ENCODE results near the gene MVB12A. TPM values are rescaled to one million over a fixed set of nuclear protein-coding genes. Genes with fewer than 3 reads are reported as not detected.

Gene MVB12A
- total RNA-seq, 8 experiments from 2014 or later = 23.2 to 52.3 (median 37.9) TPM

GRCh38 chr19:17393002-17393401, 26.8 kb upstream of the MVB12A start:
- 0 to 100% (median 42%) methylated on average over 1 of the region's 2 CpGs; no CpG with 5 or more reads in 4 of the 10 experiments for WGBS, 10 experiments
- in situ Hi-C loops (cut with MboI; ENCODE audit: low pct_unique_long_range_greater_than_20kb in 2 of 9, low sequenced_read_pairs in 9 of 9, unreplicated experiment in 9 of 9) = no loop called here
- no peak for ATAC-seq (replicated peaks in 6 of 8)

GRCh38 chr19:17393914-17394313, 25.9 kb upstream of the MVB12A start, which contains the start of gene CCDC194:
CCDC194 (minus strand) TSS chr19:17394196; CDS start chr19:17394158, 38 bp downstream.
- Histone ChIP-seq H3K27ac (no peak within 1 kb of the TSS), H3K4me3 (no peak within 1 kb of the TSS), H3K4me1 (replicated peaks in 1 of 2) (peaks cover 4 to 5% of the 10 kb centered on the region in 2 donors)
- in situ Hi-C loops (cut with MboI; ENCODE audit: low pct_unique_long_range_greater_than_20kb in 2 of 9, low sequenced_read_pairs in 9 of 9, unreplicated experiment in 9 of 9) = no loop called here
- ATAC-seq (replicated peaks in 6 of 8) = no peak
- WGBS, 10 experiments = 0 to 93% (median 20%) methylated on average over 2 to 12 of the region's 41 CpGs; no CpG with 5 or more reads in 6 of the 10 experiments

More at GRCh38 chr19:17393002-17393401, 26.8 kb upstream of the MVB12A start:
- Histone ChIP-seq H3K27ac (no peak overlapping the region), H3K4me1 (replicated peaks in 1 of 2) (peaks cover 4 to 5% of the 10 kb centered on the region in 2 donors), H3K4me3 (no peak overlapping the region)

DNA sequence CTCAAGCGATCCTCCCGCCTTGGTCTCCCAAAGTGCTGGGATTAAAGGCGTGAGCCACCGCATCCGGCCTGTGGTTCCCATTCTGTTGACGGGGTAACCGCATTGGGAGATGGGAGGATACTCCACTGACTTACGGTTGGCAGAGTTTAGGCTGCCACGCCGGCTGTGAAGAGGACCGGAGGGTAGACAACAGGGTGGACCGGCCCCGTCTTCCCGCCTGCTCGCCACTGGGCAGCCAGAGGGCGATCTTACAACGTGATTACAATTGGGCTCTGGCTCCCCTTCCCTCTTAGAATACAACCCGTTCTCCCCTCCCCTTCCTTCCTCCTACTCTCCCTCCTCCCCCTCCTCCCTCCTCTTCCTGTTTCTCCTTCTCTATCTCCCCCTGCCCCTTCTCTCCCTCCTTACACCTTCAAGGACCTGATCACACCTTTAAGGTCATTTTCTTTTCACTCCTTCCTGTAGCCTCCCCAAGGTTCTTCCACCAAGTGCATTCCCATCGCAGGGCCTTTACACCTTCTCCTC, 24.9 kb upstream of the MVB12A start:
- no peak overlapping the region for H3K4me3 ChIP-seq
- in situ Hi-C loops (cut with MboI; ENCODE audit: low pct_unique_long_range_greater_than_20kb in 2 of 9, low sequenced_read_pairs in 9 of 9, unreplicated experiment in 9 of 9) = no loop called here
- WGBS, 10 experiments = 0 to 92% (median 49%) methylated on average over 2 to 9 of the region's 19 CpGs; no CpG with 5 or more reads in 4 of the 10 experiments
- no peak overlapping the region for H3K27ac ChIP-seq
- H3K4me1 ChIP-seq (replicated peaks in 1 of 2) = peaks cover 4 to 5% of the 10 kb centered on the region in 2 donors
- ATAC-seq (replicated peaks in 6 of 8) = peak in 2 of 8 experiments; percentile 18 to 47

DNA sequence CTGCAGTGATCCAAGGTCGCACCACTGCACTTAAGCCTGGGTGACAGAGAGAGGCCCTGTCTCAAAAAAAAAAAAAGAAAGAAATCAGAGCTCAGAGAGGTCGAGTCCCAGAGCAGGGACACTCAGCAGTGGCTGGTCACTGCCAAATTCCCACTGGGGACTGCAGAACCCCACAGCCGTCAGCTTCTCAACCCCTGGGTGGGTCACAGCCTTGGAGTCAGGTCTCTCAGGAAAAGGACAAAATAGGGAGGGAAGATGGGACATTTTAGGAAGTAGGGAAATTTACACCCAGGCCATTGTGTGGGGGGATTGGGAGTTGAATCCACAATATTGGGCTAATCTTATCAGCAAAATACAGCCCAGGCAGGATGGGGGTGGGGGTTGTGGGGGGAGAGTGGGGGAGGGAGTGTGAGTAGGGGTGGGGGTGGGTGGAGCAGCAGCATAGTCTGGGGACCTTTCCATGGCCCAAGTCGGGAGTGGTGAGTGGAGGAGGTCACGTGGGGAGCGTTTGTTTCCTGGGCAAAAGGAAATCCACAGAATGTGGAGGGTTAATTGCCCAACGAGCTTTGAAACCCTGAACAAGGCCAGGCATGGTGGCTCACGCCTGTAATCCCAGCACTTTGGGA, 20.8 kb upstream of the MVB12A start:
- WGBS, 10 experiments = 60 to 100% (median 71%) methylated on average over 1 to 2 of the region's 8 CpGs; no CpG with 5 or more reads in 3 of the 10 experiments
- ATAC-seq (replicated peaks in 6 of 8) = no peak
- H3K27ac ChIP-seq = no peak overlapping the region
- H3K4me3 ChIP-seq = no peak overlapping the region
- H3K4me1 ChIP-seq (replicated peaks in 1 of 2) = peaks cover 6% of the 10 kb centered on the region in 2 donors
- in situ Hi-C loops (cut with MboI; ENCODE audit: low pct_unique_long_range_greater_than_20kb in 2 of 9, low sequenced_read_pairs in 9 of 9, unreplicated experiment in 9 of 9) = no loop called here

DNA sequence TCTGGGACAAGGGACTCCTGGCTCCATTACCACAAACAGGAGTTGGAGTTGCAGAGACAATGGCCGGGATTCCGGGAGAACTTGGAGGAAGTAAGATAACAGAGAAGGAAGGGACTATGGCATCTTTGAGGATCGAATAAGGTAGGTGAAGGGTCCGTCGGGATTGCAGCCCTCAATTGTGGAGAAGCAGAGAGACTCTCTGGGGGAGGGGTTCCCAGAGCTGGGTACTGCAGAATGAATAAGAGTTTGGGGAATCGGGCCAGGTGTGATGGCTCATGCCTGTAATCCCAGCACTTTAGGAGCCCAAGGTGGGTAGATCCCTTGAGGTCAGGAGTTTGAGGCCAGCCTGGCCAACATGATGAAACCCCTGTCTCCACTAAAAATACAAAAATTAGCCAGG, 18.2 kb upstream of the MVB12A start:
- peaks cover 25 to 31% of the 10 kb centered on the region in 2 donors for H3K4me1 ChIP-seq (replicated peaks in 1 of 2)
- no peak for ATAC-seq (replicated peaks in 6 of 8)
- H3K27ac ChIP-seq = no peak overlapping the region
- in situ Hi-C loops (cut with MboI; ENCODE audit: low pct_unique_long_range_greater_than_20kb in 2 of 9, low sequenced_read_pairs in 9 of 9, unreplicated experiment in 9 of 9) = loop anchor here in 1 of 9 experiments (10.0 kb wide), 1 partner anchor 63 kb away; the partner anchor contains the start of gene NXNL1
- WGBS, 10 experiments = 80 to 100% (median 94%) methylated on average over 1 to 6 of the region's 6 CpGs; no CpG with 5 or more reads in 5 of the 10 experiments
- H3K4me3 ChIP-seq = no peak overlapping the region

- in situ Hi-C loops (cut with MboI; ENCODE audit: low pct_unique_long_range_greater_than_20kb in 2 of 9, low sequenced_read_pairs in 9 of 9, unreplicated experiment in 9 of 9) = loop anchor here in 1 of 9 experiments (10.0 kb wide), 1 partner anchor 62 kb away; the partner anchor contains the start of gene NXNL1
- 4% methylated on average over 4 of the region's 36 CpGs; no CpG with 5 or more reads in 9 of the 10 experiments for WGBS, 10 experiments
- peak in 6 of 8 experiments; percentile 64 to 88 (median 86) for ATAC-seq (replicated peaks in 6 of 8)
- Histone ChIP-seq H3K27ac (peak overlapping the region; percentile 39 to 74), H3K4me1 (replicated peaks in 1 of 2) (peaks cover 35 to 37% of the 10 kb centered on the region in 2 donors), H3K4me3 (peak overlapping the region; percentile 11 to 43 (median 22))
These were observed 16.6 kb upstream of the MVB12A start for GRCh38 chr19:17402982-17403855.

- in situ Hi-C loops (cut with MboI; ENCODE audit: low pct_unique_long_range_greater_than_20kb in 2 of 9, low sequenced_read_pairs in 9 of 9, unreplicated experiment in 9 of 9) = loop anchor here in 1 of 9 experiments (10.0 kb wide), 1 partner anchor 61 kb away; the partner anchor contains the start of gene NXNL1
- ATAC-seq (replicated peaks in 6 of 8) = peak in 5 of 8 experiments; percentile 3 to 25 (median 12)
- Histone ChIP-seq H3K27ac (peak overlapping the region; percentile 39 to 74), H3K4me3 (peak overlapping the region; percentile 11 to 43 (median 22)), H3K4me1 (replicated peaks in 1 of 2) (peaks cover 35 to 37% of the 10 kb centered on the region in 2 donors)
- no CpG with 5 or more reads among the region's 6 CpGs for WGBS, 10 experiments
These were observed 15.8 kb upstream of the MVB12A start for GRCh38 chr19:17404015-17404414.

DNA sequence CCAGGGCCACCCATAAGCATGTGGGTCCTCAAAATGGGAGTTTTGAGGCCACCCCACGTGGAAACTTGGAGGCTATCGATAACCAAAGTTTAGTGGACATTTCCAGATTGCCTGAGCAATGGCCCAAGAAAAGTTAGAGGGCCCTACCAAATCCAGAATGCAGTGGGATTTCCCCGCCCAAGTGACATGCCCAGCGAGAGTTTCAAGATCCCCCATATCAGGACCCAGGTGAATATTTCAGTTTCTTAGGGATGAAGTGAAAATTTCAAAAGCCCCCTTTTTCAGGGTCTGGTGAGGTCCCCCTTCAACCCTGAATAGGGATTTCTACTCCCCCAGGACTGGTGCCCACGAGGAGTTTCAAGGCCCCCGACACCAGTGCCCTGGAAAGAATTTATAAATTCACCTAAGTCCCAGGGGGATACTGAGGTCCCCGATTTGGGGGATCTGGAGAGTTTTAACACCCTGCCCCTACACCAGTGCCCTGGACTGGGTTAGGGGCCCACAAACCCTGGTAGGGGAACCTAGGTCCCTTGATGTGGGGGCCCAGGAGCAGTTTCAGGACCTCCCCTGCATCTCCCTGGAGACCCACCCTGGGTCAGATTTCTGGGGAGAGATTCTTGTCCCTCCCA, 15.1 kb upstream of the MVB12A start:
- Histone ChIP-seq H3K27ac (peak overlapping the region in 1 of 2 donors; percentile 74), H3K4me3 (peak overlapping the region in 2 of 5 donors; percentile 41 to 43), H3K4me1 (replicated peaks in 1 of 2) (peaks cover 35 to 37% of the 10 kb centered on the region in 2 donors)
- in situ Hi-C loops (cut with MboI; ENCODE audit: low pct_unique_long_range_greater_than_20kb in 2 of 9, low sequenced_read_pairs in 9 of 9, unreplicated experiment in 9 of 9) = loop anchor here in 1 of 9 experiments (10.0 kb wide), 1 partner anchor 60 kb away; the partner anchor contains the start of gene NXNL1
- WGBS, 10 experiments = 29 to 100% (median 77%) methylated on average over 1 to 4 of the region's 7 CpGs; no CpG with 5 or more reads in 2 of the 10 experiments
- ATAC-seq (replicated peaks in 6 of 8) = no peak

DNA sequence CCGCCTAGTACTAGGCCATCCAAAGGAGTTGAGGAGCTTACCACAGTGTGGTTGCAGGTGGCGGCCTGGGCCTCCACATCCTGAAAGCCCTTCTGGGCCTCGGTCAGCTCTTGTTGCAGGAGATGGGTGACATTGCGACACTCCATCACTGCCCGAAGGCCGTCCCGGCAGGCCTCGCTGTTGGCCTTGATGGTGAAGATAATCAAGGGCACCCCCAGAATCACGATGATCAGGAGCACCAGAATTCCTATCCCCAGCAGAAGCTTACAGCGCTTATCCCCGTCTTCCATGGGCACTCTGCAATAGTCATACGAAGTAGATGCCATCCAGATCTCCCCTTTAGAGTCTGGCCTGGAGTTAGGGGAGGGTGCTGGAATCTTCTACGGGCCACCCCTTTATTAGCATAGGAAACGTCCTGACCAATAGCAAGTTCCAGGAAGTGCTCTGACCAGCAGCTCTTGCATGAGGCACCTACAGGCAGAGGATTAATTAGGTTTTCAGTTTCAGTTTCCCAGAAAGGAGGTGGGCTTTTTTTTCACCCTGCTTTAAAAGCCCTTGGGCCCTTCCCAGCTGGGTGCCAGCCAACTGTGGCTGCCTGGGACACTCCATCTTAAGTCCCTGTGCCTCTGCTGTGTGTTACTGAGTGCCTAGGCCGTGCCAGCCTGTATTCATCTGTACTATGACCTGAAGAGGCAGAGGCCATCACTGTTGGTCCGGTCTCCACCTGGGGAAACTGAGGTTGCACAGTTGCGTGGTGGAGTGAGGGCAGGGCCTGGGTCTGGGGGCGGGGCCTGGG, 14.4 kb upstream of the MVB12A start, which contains the start of gene BST2:
Gene BST2 (minus strand): TSS at position 381 of the 796 bp plus-strand sequence. CDS start 55 bp downstream, at position 326.
- Histone ChIP-seq H3K4me3 (peak within 1 kb of the TSS in 2 of 5 donors; percentile 41 to 43), H3K27ac (peak within 1 kb of the TSS in 1 of 2 donors; percentile 74), H3K4me1 (replicated peaks in 1 of 2) (peaks cover 35 to 37% of the 10 kb centered on the region in 2 donors)
- ATAC-seq (replicated peaks in 6 of 8) = peak; percentile 21 to 98 (median 39)
- 49 to 100% (median 86%) methylated on average over 1 to 5 of the region's 18 CpGs; no CpG with 5 or more reads in 5 of the 10 experiments for WGBS, 10 experiments
- in situ Hi-C loops (cut with MboI; ENCODE audit: low pct_unique_long_range_greater_than_20kb in 2 of 9, low sequenced_read_pairs in 9 of 9, unreplicated experiment in 9 of 9) = loop anchor here in 1 of 9 experiments (10.0 kb wide), 1 partner anchor 59 kb away; the partner anchor contains the start of gene NXNL1

DNA sequence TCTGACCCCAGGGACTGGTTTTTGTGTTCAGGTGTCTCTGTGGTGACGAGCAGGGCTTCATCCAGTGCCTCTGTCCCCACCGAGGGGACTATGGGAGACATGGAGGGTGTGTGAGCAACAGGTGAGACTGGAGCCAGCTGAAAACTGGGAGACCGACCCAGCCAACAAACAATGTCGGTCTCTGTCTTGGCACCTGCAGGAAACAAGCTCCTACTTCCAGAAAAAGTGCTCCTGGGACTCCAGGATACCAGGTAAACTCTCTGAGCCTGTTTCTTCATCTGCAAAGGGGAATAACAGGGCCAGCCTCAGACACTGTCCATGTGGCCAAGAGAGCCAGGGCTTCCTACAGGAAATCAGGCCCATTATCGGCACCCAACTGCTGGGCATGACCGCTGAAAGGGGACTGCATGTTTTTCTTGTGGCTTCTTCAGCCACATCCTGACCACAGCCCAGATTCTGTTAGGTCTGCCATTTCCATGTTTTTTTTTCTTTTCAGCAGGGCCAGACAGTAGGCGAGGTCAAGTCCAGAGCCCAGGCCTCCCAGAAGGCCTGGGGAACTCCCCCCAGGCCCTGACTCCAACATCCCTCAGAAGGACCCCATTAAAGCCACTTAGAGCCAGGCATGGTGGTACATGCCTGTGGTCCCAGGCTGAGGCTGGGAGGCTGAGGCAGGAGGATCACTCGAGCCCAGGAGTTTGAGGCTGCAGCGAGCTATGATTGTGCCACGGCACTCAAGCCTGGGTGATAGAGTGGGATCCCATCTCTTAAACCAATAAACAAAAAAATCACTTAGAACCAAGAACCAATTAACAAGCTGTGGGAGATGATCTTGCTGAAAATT, 13.6 kb upstream of the MVB12A start:
- Histone ChIP-seq H3K4me3 (no peak overlapping the region), H3K4me1 (replicated peaks in 1 of 2) (peaks cover 35 to 37% of the 10 kb centered on the region in 2 donors), H3K27ac (peak overlapping the region in 1 of 2 donors; percentile 14)
- ATAC-seq (replicated peaks in 6 of 8) = peak in 2 of 8 experiments; percentile 7 to 20
- in situ Hi-C loops (cut with MboI; ENCODE audit: low pct_unique_long_range_greater_than_20kb in 2 of 9, low sequenced_read_pairs in 9 of 9, unreplicated experiment in 9 of 9) = loop anchor here in 1 of 9 experiments (10.0 kb wide), 1 partner anchor 59 kb away; the partner anchor contains the start of gene NXNL1
- 83 to 100% (median 97%) methylated on average over 1 to 6 of the region's 10 CpGs; no CpG with 5 or more reads in 4 of the 10 experiments for WGBS, 10 experiments

Data from motor neuron (in vitro differentiated cells).